ENCODE measurements around the gene KMT2D. TPM values are rescaled to one million over a fixed set of nuclear protein-coding genes. Genes with fewer than 3 reads are reported as not detected.
A peak's percentile ranks its signal among the peaks of the same experiment; 100 is the strongest.

Gene KMT2D
- total and polyA plus RNA-seq, 10 of the 15 experiments (the other 5 are each of a cell fraction or from before 2014, with no cell fraction given): 0.51 to 71.5 (median 10.4) TPM

DNA sequence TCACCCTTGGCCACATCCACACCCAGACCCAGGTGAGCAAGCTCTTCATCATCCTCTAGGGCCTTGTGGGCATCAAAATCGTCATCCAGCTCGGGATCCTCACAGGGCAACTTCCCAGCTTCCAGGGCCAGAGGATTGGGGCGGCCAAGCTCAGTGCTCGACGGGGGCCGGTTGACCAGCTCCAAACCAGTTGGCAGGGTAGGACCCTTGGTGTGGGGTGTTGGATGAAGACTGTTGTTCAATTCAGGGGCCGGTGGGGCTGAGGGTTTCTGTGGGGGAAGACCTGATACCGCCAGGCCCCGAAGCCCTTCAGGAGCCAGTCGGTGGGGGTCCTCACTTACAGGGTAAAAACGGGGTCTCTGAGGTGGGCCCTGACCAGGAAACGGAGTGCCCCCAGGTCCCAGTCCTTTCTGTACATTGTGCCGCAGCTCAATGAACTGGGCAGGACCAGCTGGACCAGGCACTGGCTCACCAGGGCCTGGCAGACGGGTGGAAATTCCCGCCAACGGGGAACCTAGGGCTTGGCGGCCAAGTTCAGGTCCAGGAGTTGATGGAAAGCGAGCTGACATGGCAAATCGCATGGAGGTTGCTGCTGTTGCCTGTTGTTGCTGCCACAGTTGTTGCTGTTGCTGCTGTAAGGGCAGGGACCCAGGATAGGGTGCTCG, 22.2 kb downstream of the KMT2D start:
- H3K9ac ChIP-seq (ENCODE audit: control insufficient read depth, insufficient read depth, low read length): no peak overlapping the region
- POLR2A ChIA-PET: interaction anchor here (0.6 kb wide), 1 partner anchor 302 kb away, joined by 8 read pairs; no protein-coding TSS in a partner anchor
- CTCF ChIA-PET: interaction anchor here (1.0 to 1.3 kb wide), 2 partner anchors 26 to 40 kb away, joined by 3 to 4 read pairs; no protein-coding TSS in a partner anchor
- BruUV-seq (replicated peaks): no TSS peak
- in situ Hi-C loops (cut with MboI): no loop called here
- TF ChIP-seq BHLHE40 (IDR thresholded peaks at IDR 0.05; ENCODE audit: borderline replicate concordance in 1 of 2, low read depth in 2 of 2, low read length in 1 of 2): no peak
- no peak for TF ChIP-seq IRF4 (IDR thresholded peaks at IDR 0.05; ENCODE audit: low read depth, low read length)
- TF ChIP-seq TBL1XR1 (IDR thresholded peaks at IDR 0.05; ENCODE audit: low read depth, low read length): no peak
- TF ChIP-seq NFXL1 (IDR thresholded peaks at IDR 0.05; ENCODE audit: borderline replicate concordance): no peak
- no peak for TF ChIP-seq SMAD1 (IDR thresholded peaks at IDR 0.05; ENCODE audit: low read depth, partially characterized antibody)
- TF ChIP-seq RAD21 (IDR thresholded peaks at IDR 0.05; ENCODE audit: insufficient read depth, low read depth, low read length): no peak
- RAD21 ChIA-PET (ENCODE audit: unreplicated experiment): interaction anchor here (1.0 to 1.7 kb wide), 2 partner anchors 42 kb away, joined by 3 to 6 read pairs; no protein-coding TSS in a partner anchor
- no peak overlapping the region for H3K4me2 ChIP-seq (ENCODE audit: control insufficient read depth, insufficient read depth)
- no peaks in the 10 kb centered on the region for H3K79me2 ChIP-seq (ENCODE audit: control insufficient read depth, insufficient read depth, low read length)
- H3K36me3 ChIP-seq (ENCODE audit: control insufficient read depth in 2 of 2, insufficient read depth in 2 of 2, low read length in 1 of 2): peaks cover 30 to 67% of the 10 kb centered on the region in 2 experiments
- intact Hi-C loops (cut with micrococcal nuclease; ENCODE audit: unreplicated experiment): no loop called here
- ATAC-seq (no peak), FAIRE-seq (no peak), DNase-seq (ENCODE audit: low read depth, low spot score) (no peak)
- H3K4me1 ChIP-seq (ENCODE audit: control insufficient read depth, insufficient read depth, low read length): no peaks in the 10 kb centered on the region
- SMC1A ChIA-PET (ENCODE audit: uncharacterized antibody, unreplicated experiment): no interaction called here
- no peak overlapping the region for H3K27ac ChIP-seq (ENCODE audit: control insufficient read depth, insufficient read depth)
- no peak overlapping the region for H3K4me3 ChIP-seq
- no peaks in the 10 kb centered on the region for H3K9me3 ChIP-seq (replicated peaks; ENCODE audit: control insufficient read depth, insufficient read depth, low read length)
- no peaks in the 10 kb centered on the region for H3K27me3 ChIP-seq (replicated peaks in 1 of 2; ENCODE audit: control insufficient read depth in 2 of 2, insufficient read depth in 2 of 2, low read length in 1 of 2)
- H2AFZ ChIP-seq (ENCODE audit: control insufficient read depth, low read depth, low read length): no peak overlapping the region
- 96% methylated on average over 20 of the region's 20 CpGs for WGBS (ENCODE audit: insufficient coverage, insufficient replicate concordance, low lambda C conversion rate, missing lambda C conversion rate)
- H4K20me1 ChIP-seq (ENCODE audit: control insufficient read depth, insufficient read depth): no peaks in the 10 kb centered on the region

DNA sequence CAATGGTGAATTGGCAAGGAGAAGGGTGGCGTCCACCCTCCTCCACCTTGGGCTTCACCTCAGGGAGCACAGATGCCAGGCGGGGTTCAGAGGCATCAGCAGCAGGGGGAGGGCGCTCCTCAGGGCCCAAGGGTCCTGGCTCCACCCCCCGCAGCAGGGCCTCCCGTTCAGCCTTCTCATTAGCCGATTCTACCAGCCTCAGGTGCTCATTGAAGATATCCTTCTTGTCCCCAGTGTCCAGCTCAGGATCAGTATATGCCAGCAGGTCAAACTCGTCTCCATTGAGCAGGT, 22.7 kb downstream of the KMT2D start:
- H3K9ac ChIP-seq (ENCODE audit: control insufficient read depth, insufficient read depth, low read length): no peak overlapping the region
- TF ChIP-seq RB1 (IDR thresholded peaks at IDR 0.05; ENCODE audit: borderline replicate concordance) (no peak), NR2C2 (IDR thresholded peaks at IDR 0.05; ENCODE audit: borderline replicate concordance, control insufficient read depth, insufficient read length, low read depth) (no peak)
- DNase-seq (ENCODE audit: low read depth, low spot score) (no peak), ATAC-seq (no peak), FAIRE-seq (no peak)
- SMC1A ChIA-PET (ENCODE audit: uncharacterized antibody, unreplicated experiment): no interaction called here
- no peak overlapping the region for H3K4me3 ChIP-seq
- CTCF ChIA-PET: interaction anchor here (0.6 to 1.0 kb wide), 4 partner anchors 11 to 197 kb away, joined by 3 to 4 read pairs (median 3); no protein-coding TSS in a partner anchor
- intact Hi-C loops (cut with micrococcal nuclease; ENCODE audit: unreplicated experiment) (no loop called here), in situ Hi-C loops (cut with MboI) (no loop called here)
- TSS peak; percentile 32 for BruUV-seq (replicated peaks)
- no peak overlapping the region for H3K4me2 ChIP-seq (ENCODE audit: control insufficient read depth, insufficient read depth)
- no peak overlapping the region for H2AFZ ChIP-seq (ENCODE audit: control insufficient read depth, low read depth, low read length)
- WGBS (ENCODE audit: insufficient coverage, insufficient replicate concordance, low lambda C conversion rate, missing lambda C conversion rate): 83% methylated on average over 7 of the region's 7 CpGs
- no peak overlapping the region for H3K27ac ChIP-seq (ENCODE audit: control insufficient read depth, insufficient read depth)
- no peaks in the 10 kb centered on the region for H3K27me3 ChIP-seq (replicated peaks in 1 of 2; ENCODE audit: control insufficient read depth in 2 of 2, insufficient read depth in 2 of 2, low read length in 1 of 2)
- H3K9me3 ChIP-seq (replicated peaks; ENCODE audit: control insufficient read depth, insufficient read depth, low read length): no peaks in the 10 kb centered on the region
- H4K20me1 ChIP-seq (ENCODE audit: control insufficient read depth, insufficient read depth): no peaks in the 10 kb centered on the region
- RAD21 ChIA-PET (ENCODE audit: unreplicated experiment): interaction anchor here (1.7 kb wide), 1 partner anchor 41 kb away, joined by 6 read pairs; no protein-coding TSS in a partner anchor
- no peaks in the 10 kb centered on the region for H3K79me2 ChIP-seq (ENCODE audit: control insufficient read depth, insufficient read depth, low read length)
- peaks cover 26 to 67% of the 10 kb centered on the region in 2 experiments for H3K36me3 ChIP-seq (ENCODE audit: control insufficient read depth in 2 of 2, insufficient read depth in 2 of 2, low read length in 1 of 2)
- no peaks in the 10 kb centered on the region for H3K4me1 ChIP-seq (ENCODE audit: control insufficient read depth, insufficient read depth, low read length)
- POLR2A ChIA-PET: interaction anchor here (1.5 kb wide), 1 partner anchor 21 kb away, joined by 5 read pairs; no protein-coding TSS in a partner anchor

All from GM12878 (cell line).